KG1 (cell line): ENCODE measurements around the gene ASTN2.

Source experiments
- DNase-seq: peaks from one replicate; lab custom pipeline; 2025; lab: John Stamatoyannopoulos, UW

The ASTN2 gene

GRCh38 chr9:116616304-116616914 is 798.4 kb downstream of the ASTN2 start:
- no peak for DNase-seq

GRCh38 chr9:116608064-116608463 is 806.8 kb downstream of the ASTN2 start:
- no peak for DNase-seq

- no peak for DNase-seq
Observed at GRCh38 chr9:116605904-116606341, 808.9 kb downstream of the ASTN2 start.

- no peak for DNase-seq
Observed at GRCh38 chr9:116605060-116605459, 809.8 kb downstream of the ASTN2 start.

- DNase-seq = no peak
Observed at GRCh38 chr9:116604251-116604650, 810.6 kb downstream of the ASTN2 start.

- DNase-seq = no peak
Observed at GRCh38 chr9:116599342-116599884, 815.4 kb downstream of the ASTN2 start.

- DNase-seq = no peak
Observed at GRCh38 chr9:116596646-116597045, 818.2 kb downstream of the ASTN2 start.

GRCh38 chr9:116594547-116594946 is 820.3 kb downstream of the ASTN2 start:
- DNase-seq = no peak

GRCh38 chr9:116592970-116593369 is 821.9 kb downstream of the ASTN2 start:
- no peak for DNase-seq

- no peak for DNase-seq
Observed at GRCh38 chr9:116589392-116590354, 825.2 kb downstream of the ASTN2 start.

GRCh38 chr9:116587919-116588318 is 826.9 kb downstream of the ASTN2 start:
- no peak for DNase-seq

GRCh38 chr9:116585896-116586295 is 829.0 kb downstream of the ASTN2 start:
- no peak for DNase-seq

- DNase-seq = no peak
Observed at GRCh38 chr9:116585204-116585603, 829.7 kb downstream of the ASTN2 start.

- no peak for DNase-seq
Observed at GRCh38 chr9:116580853-116581252, 834.0 kb downstream of the ASTN2 start.

- no peak for DNase-seq
Observed at GRCh38 chr9:116576386-116576785, 838.5 kb downstream of the ASTN2 start.

- DNase-seq = no peak
Observed at GRCh38 chr9:116574027-116574679, 840.7 kb downstream of the ASTN2 start.

GRCh38 chr9:116572095-116572748 is 842.6 kb downstream of the ASTN2 start:
- DNase-seq = no peak

GRCh38 chr9:116569111-116569510 is 845.7 kb downstream of the ASTN2 start:
- no peak for DNase-seq

- no peak for DNase-seq
Observed at GRCh38 chr9:116566677-116567488, 848.0 kb downstream of the ASTN2 start.

GRCh38 chr9:116565986-116566385 is 848.9 kb downstream of the ASTN2 start:
- DNase-seq = no peak

- DNase-seq = no peak
Observed at GRCh38 chr9:116564266-116564793, 850.5 kb downstream of the ASTN2 start.
